H9 (cell line): ENCODE measurements around the gene ZIC4. TPM values are rescaled to one million over a fixed set of nuclear protein-coding genes. Genes with fewer than 3 reads are reported as not detected.

Source experiments
- DNase-seq: peaks from one replicate; pipeline ENCODE4 v3.0.0-alpha.2; 2017
- H2AFZ ChIP-seq: one replicate; pipeline ENCODE4 v1.6.1; 2013; ENCODE audit warnings: mild to moderate bottlenecking, low read length, control low read depth, moderate library complexity
- H2AK5ac ChIP-seq: 2 replicates; pipeline ENCODE4 v1.6.1; 2013; ENCODE audit warnings: low read length, control low read depth, mixed read lengths; ENCODE audit not compliant: insufficient read length
- H2BK120ac ChIP-seq: one replicate; pipeline ENCODE4 v1.6.1; 2013; ENCODE audit warnings: low read depth, mild to moderate bottlenecking, low read length, control low read depth, inconsistent platforms; ENCODE audit not compliant: poor library complexity, severe bottlenecking
- H2BK12ac ChIP-seq: 2 replicates; pipeline ENCODE4 v1.6.1; 2013; ENCODE audit warnings: low read length, control low read depth, mixed read lengths, low read depth; ENCODE audit not compliant: insufficient read length
- H2BK15ac ChIP-seq: 2 replicates; pipeline ENCODE4 v1.6.1; 2013; ENCODE audit warnings: low read depth, low read length, control low read depth
- H2BK20ac ChIP-seq: one replicate; pipeline ENCODE4 v1.6.1; 2013; ENCODE audit warnings: low read depth, mild to moderate bottlenecking, low read length, control low read depth, inconsistent platforms; ENCODE audit not compliant: poor library complexity, severe bottlenecking
- H2BK5ac ChIP-seq: 2 replicates; pipeline ENCODE4 v1.6.1; 2013; ENCODE audit warnings: low read length, control low read depth, mixed read lengths; ENCODE audit not compliant: insufficient read length
- H3K14ac ChIP-seq: 2 replicates; pipeline ENCODE4 v1.6.1; 2013; ENCODE audit warnings: low read length, control low read depth; ENCODE audit not compliant: insufficient read depth
- H3K18ac ChIP-seq: 2 replicates; pipeline ENCODE4 v1.6.1; 2013; ENCODE audit warnings: low read depth, mild to moderate bottlenecking, mixed read lengths, low read length, control low read depth; ENCODE audit not compliant: insufficient read length
- H3K23ac ChIP-seq: 2 replicates; pipeline ENCODE4 v1.6.1; 2013; ENCODE audit warnings: low read length, control low read depth, mixed read lengths, low read depth; ENCODE audit not compliant: insufficient read length
- H3K23me2 ChIP-seq: 2 replicates; pipeline ENCODE4 v1.6.1; 2013; ENCODE audit warnings: low read depth, mild to moderate bottlenecking, mixed read lengths, low read length, control low read depth; ENCODE audit not compliant: insufficient read length, poor library complexity, severe bottlenecking
- H3K27ac ChIP-seq: 2 replicates; pipeline ENCODE4 v1.5.1; 2013; ENCODE audit warnings: low read length, control low read depth, mixed read lengths, low read depth; ENCODE audit not compliant: insufficient read length
- H3K27me3 ChIP-seq: 2 replicates; pipeline ENCODE4 v1.6.1; 2013; ENCODE audit warnings: low read length, control low read depth, inconsistent platforms; ENCODE audit not compliant: insufficient read depth
- H3K4ac ChIP-seq: 2 replicates; pipeline ENCODE4 v1.6.1; 2013; ENCODE audit warnings: low read depth, mild to moderate bottlenecking, control low read depth, inconsistent platforms, low read length, moderate library complexity
- H3K4me1 ChIP-seq: 2 replicates; pipeline ENCODE4 v1.6.1; 2013; ENCODE audit warnings: low read length, control low read depth, inconsistent platforms; ENCODE audit not compliant: insufficient read depth
- H3K4me2 ChIP-seq: 2 replicates; pipeline ENCODE4 v1.6.1; 2013; ENCODE audit warnings: low read length, control low read depth, mixed read lengths; ENCODE audit not compliant: insufficient read length, insufficient read depth
- H3K56ac ChIP-seq: 2 replicates; pipeline ENCODE4 v1.6.1; 2013; ENCODE audit warnings: low read depth, mild to moderate bottlenecking, mixed read lengths, low read length, control low read depth; ENCODE audit not compliant: insufficient read length
- H3K79me1 ChIP-seq: 2 replicates; pipeline ENCODE4 v1.6.1; 2013; ENCODE audit warnings: low read depth, mild to moderate bottlenecking, moderate library complexity, low read length, control low read depth, inconsistent platforms; ENCODE audit not compliant: insufficient read depth, poor library complexity, severe bottlenecking
- H3K79me2 ChIP-seq: 2 replicates; pipeline ENCODE4 v1.6.1; 2013; ENCODE audit warnings: low read length, control low read depth, inconsistent platforms; ENCODE audit not compliant: insufficient read depth
- H3K9ac ChIP-seq: 2 replicates; pipeline ENCODE4 v1.6.1; 2013; ENCODE audit warnings: low read length, control low read depth, mixed read lengths; ENCODE audit not compliant: insufficient read length; ENCODE audit errors: extremely low read depth
- H3K9me3 ChIP-seq: one replicate; pipeline ENCODE4 v1.6.1; 2013; ENCODE audit warnings: low read depth, low read length, inconsistent platforms; ENCODE audit not compliant: control insufficient read depth
- H3T11ph ChIP-seq: one replicate; pipeline ENCODE4 v1.6.1; 2013; ENCODE audit warnings: mild to moderate bottlenecking, low read length, control low read depth, inconsistent platforms
- H4K20me1 ChIP-seq: one replicate; pipeline ENCODE4 v1.6.1; 2013; ENCODE audit not compliant: control insufficient read depth, insufficient read length, insufficient read depth
- H4K5ac ChIP-seq: 2 replicates; pipeline ENCODE4 v1.6.1; 2013; ENCODE audit warnings: low read depth, mild to moderate bottlenecking, mixed read lengths, low read length, control low read depth; ENCODE audit not compliant: insufficient read length
- H4K8ac ChIP-seq: replicated peaks from 2 replicates; pipeline ENCODE4 v1.6.1; 2013; ENCODE audit warnings: low read length, control low read depth, mixed read lengths, low read depth; ENCODE audit not compliant: insufficient read length
- H4K91ac ChIP-seq: 2 replicates; pipeline ENCODE4 v1.6.1; 2013; ENCODE audit warnings: low read depth, mild to moderate bottlenecking, moderate library complexity, mixed read lengths, low read length, control low read depth; ENCODE audit not compliant: insufficient read length
- H3K27ac Mint-ChIP-seq, 3 experiments: 2 replicates in 2 of 3; 3 replicates in 1 of 3; pipeline ENCODE4 v1.8.0; 2020 to 2021; ENCODE audit warnings: mixed read lengths in 3 of 3, mild to moderate bottlenecking in 1 of 3, moderate library complexity in 1 of 3
- H3K27me3 Mint-ChIP-seq: 2 replicates; pipeline ENCODE4 v1.8.0; 2021; ENCODE audit warnings: low read depth, mild to moderate bottlenecking, moderate library complexity, mixed read lengths
- H3K36me3 Mint-ChIP-seq, 3 experiments: 2 replicates in 2 of 3; 3 replicates in 1 of 3; pipeline ENCODE4 v1.8.0; 2020 to 2021; ENCODE audit warnings: low read depth in 3 of 3, mixed read lengths in 3 of 3; ENCODE audit not compliant: insufficient read depth in 1 of 3
- H3K4me1 Mint-ChIP-seq, 2 experiments: 2 replicates each; pipeline ENCODE4 v1.8.0; 2020; ENCODE audit warnings: mixed read lengths in 2 of 2
- H3K4me3 Mint-ChIP-seq, 2 experiments: 2 replicates in 1 of 2; 3 replicates in 1 of 2; pipeline ENCODE4 v1.8.0; 2020 to 2021; ENCODE audit warnings: mild to moderate bottlenecking in 2 of 2, mixed read lengths in 2 of 2, moderate library complexity in 1 of 2
- H3K9me3 Mint-ChIP-seq, 2 experiments: 2 replicates in 1 of 2; 3 replicates in 1 of 2; pipeline ENCODE4 v1.8.0; 2020; ENCODE audit warnings: mild to moderate bottlenecking in 2 of 2, mixed read lengths in 2 of 2, moderate library complexity in 1 of 2
- CTCF ChIP-seq: fragments of 200-600 bp; sonication (generic); conservative IDR thresholded peaks from 3 replicates; pipeline ENCODE4 v1.8.0; 2021; ENCODE audit warnings: antibody characterized with exemption, mild to moderate bottlenecking
- WGBS: extraction: QIAGEN DNeasy Blood & Tissue Kit; methylation state at CpG from one replicate; pipeline ENCODE4 v1.1.7; 2013; ENCODE audit warnings: missing lambda C conversion rate, low lambda C conversion rate, mixed read lengths; ENCODE audit not compliant: insufficient read length; ENCODE audit errors: extremely low coverage; 5-methylcytosine and 5-hydroxymethylcytosine counted together
- total RNA-seq: library from RNA; stranded (reverse); gene quantifications from 2 replicates; pipeline ENCODE4 v1.2.1, GENCODE V29; 2021

Gene ZIC4
- total RNA-seq, 1 experiment from 2014 or later = not detected

GRCh38 chr3:147388700-147389580 lies 17.4 kb downstream of the ZIC4 start:
- no peak overlapping the region for H3K23ac ChIP-seq
- no peaks in the 10 kb centered on the region for H4K20me1 ChIP-seq
- H2AK5ac ChIP-seq = no peak overlapping the region
- H4K8ac ChIP-seq = no peak overlapping the region
- peaks cover 100% of the 10 kb centered on the region for H3K27me3 Mint-ChIP-seq
- H3K4ac ChIP-seq = no peak overlapping the region
- H3K4me1 ChIP-seq = no peaks in the 10 kb centered on the region; the same call in none of the 2 replicates
- no peak overlapping the region for H3T11ph ChIP-seq
- no peak overlapping the region for H2BK20ac ChIP-seq
- no peak overlapping the region for H3K9ac ChIP-seq
- H3K4me3 Mint-ChIP-seq = peak overlapping the region in 1 of 2 experiments; percentile 82; a peak in 3 of 5 replicates
- no peak overlapping the region for H4K91ac ChIP-seq
- H3K4me1 Mint-ChIP-seq = peaks cover 32 to 77% of the 10 kb centered on the region in 2 experiments
- no peak overlapping the region for H2AFZ ChIP-seq
- no peak for DNase-seq
- H3K14ac ChIP-seq = no peak overlapping the region
- H3K79me1 ChIP-seq = no peaks in the 10 kb centered on the region
- peaks cover 3 to 10% of the 10 kb centered on the region in 2 experiments; a peak in 4 of 5 replicates for H3K9me3 Mint-ChIP-seq
- H3K36me3 Mint-ChIP-seq = peaks cover 0 to 2% (median 0%) of the 10 kb centered on the region in 3 experiments; a peak in 3 of 7 replicates
- H3K79me2 ChIP-seq = no peaks in the 10 kb centered on the region
- peaks cover 24% of the 10 kb centered on the region for H3K23me2 ChIP-seq
- no peak overlapping the region for H3K27ac ChIP-seq
- no peak overlapping the region for H3K27ac Mint-ChIP-seq
- no peak overlapping the region for H2BK12ac ChIP-seq
- no peak overlapping the region for H3K4me2 ChIP-seq
- H2BK120ac ChIP-seq = no peak overlapping the region
- H2BK5ac ChIP-seq = no peak overlapping the region
- H3K27me3 ChIP-seq = peaks cover 81% of the 10 kb centered on the region
- no peak overlapping the region for H4K5ac ChIP-seq
- no peaks in the 10 kb centered on the region for H3K9me3 ChIP-seq
- H3K56ac ChIP-seq = no peak overlapping the region
- WGBS = no CpG with 5 or more reads among the region's 25 CpGs
- H3K18ac ChIP-seq = no peak overlapping the region
- TF ChIP-seq CTCF = no peak
- no peak overlapping the region for H2BK15ac ChIP-seq
